Stomach (tissue), 9 donors: ENCODE data around the gene MAGEA11. TPM values are rescaled to one million over a fixed set of nuclear protein-coding genes. Genes with fewer than 3 reads are reported as not detected.
"Not testable (repeated sequence)": the region's sequence is repeated elsewhere in the genome, so short reads cannot be mapped to it uniquely, and the experiment has no call there.

Experiments
- DNase-seq, 2 donors: peaks; one replicate each; pipeline versions ENCODE4 v3.0.0 to v3.0.0-alpha.2; 2013 to 2019
- H3K27ac ChIP-seq, 5 donors: fragments of 200-600 bp in 4 of 5; sonication (generic) in 4 of 5; one replicate each; pipeline ENCODE4 v1.5.1; 2013 to 2019; ENCODE audit warnings: mild to moderate bottlenecking in 1 of 5, moderate library complexity in 1 of 5
- H3K27me3 ChIP-seq, 3 donors: fragments of 200-600 bp; sonication (generic); one replicate each; pipeline ENCODE4 v1.5.1; 2017 to 2019; ENCODE audit warnings: mixed run types in 1 of 3
- H3K36me3 ChIP-seq, 4 donors: fragments of 200-600 bp; sonication (generic); 1 replicate in 3 of 4; 2 replicates in 1 of 4; pipeline ENCODE4 v1.5.1; 2016 to 2019
- H3K4me1 ChIP-seq, 4 donors: fragments of 200-600 bp; sonication (generic); one replicate each; pipeline ENCODE4 v1.5.1; 2016 to 2019
- H3K4me3 ChIP-seq, 4 donors: fragments of 200-600 bp; sonication (generic) in 3 of 4; one replicate each; pipeline ENCODE4 v1.5.1; 2016 to 2019; ENCODE audit warnings: mild to moderate bottlenecking in 1 of 4
- H3K9me3 ChIP-seq, 4 donors: fragments of 200-600 bp; sonication (generic); one replicate each; pipeline ENCODE4 v1.5.1; 2016 to 2019
- EP300 ChIP-seq: sonication (generic); formaldehyde crosslinking; IDR thresholded peaks from one replicate; pipeline ENCODE4 v1.6.1; 2017; ENCODE audit warnings: antibody characterized with exemption
- POLR2A ChIP-seq, 4 donors: fragments of 450-650 bp; IDR thresholded peaks; one replicate each; pipeline ENCODE4 v1.6.1; 2016; ENCODE audit warnings: antibody characterized with exemption in 4 of 4, control low read depth in 2 of 4, mild to moderate bottlenecking in 1 of 4, moderate library complexity in 1 of 4
- POLR2AphosphoS5 ChIP-seq, 3 donors: sonication (generic); formaldehyde crosslinking; IDR thresholded peaks; one replicate each; pipeline ENCODE4 v1.6.1; 2016; ENCODE audit warnings: antibody characterized with exemption in 3 of 3
- WGBS, 5 donors: extraction: QIAGEN DNeasy Blood & Tissue Kit in 3 of 5; methylation state at CpG; one replicate each; pipeline versions ENCODE4 v1.1.5 to v1.1.7; 2013 to 2018; 5-methylcytosine and 5-hydroxymethylcytosine counted together
- intact Hi-C: fragments of 100-400 bp; cut with DNase I; formaldehyde crosslinking; loops from one replicate; pipeline ENCODE4 v1.15.1; 2023; ENCODE audit warnings: low total_unique reads
- polyA plus RNA-seq, 3 donors: library from polyadenylated mRNA; stranded (reverse); fragments of 200-250 nt; gene quantifications; one replicate each; pipeline ENCODE4 v1.2.3, GENCODE V29; 2013
- total RNA-seq, 5 donors: library from RNA; depleted of rRNA; stranded (reverse); fragments of >200 nt; gene quantifications; one replicate each; pipeline versions ENCODE4 v1.1.0 to v1.2.3, GENCODE V29; 2014 to 2016
- TF ChIP-seq, protein P1 (sequence below), 7 experiments: fragments of 450-650 bp in 4 of 7; fragments of 200-600 bp in 3 of 7; sonication (generic) in 3 of 7; IDR thresholded peaks; one replicate each; pipeline ENCODE4 v1.5.1; 2016 to 2019; ENCODE audit warnings: antibody characterized with exemption in 7 of 7, control low read depth in 2 of 7, mild to moderate bottlenecking in 1 of 7
- donor health status: healthy with polysubstance abuse.
- donor health status: Bipolar disorder and iron deficiency.
- donor health status: healthy.

MAGEA11 gene
- total and polyA plus RNA-seq, 8 donors, result not detected

DNA sequence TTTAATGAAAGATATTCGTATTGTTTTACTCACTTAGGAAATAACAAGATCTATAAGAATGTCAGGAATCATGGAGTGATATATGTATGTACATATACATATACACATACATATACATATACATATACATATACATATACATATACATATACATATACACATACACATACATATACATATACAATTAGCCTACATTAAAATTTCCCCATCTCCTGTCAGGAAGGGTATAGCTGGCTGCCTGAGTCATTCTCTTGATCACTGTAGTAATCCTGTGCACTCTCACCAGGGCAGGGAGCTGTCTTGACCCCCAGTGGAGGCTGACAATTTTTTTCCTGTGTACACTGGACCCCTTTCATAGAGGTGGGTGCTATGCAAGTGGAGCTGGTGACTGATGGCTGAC, 23.3 kb upstream of the MAGEA11 start:
- 71 to 100% (median 79%) methylated on average over 1 of the region's 1 CpG for WGBS, 5 donors
- H3K4me3 ChIP-seq, result no peak overlapping the region
- H3K36me3 ChIP-seq, result no peaks in the 10 kb centered on the region
- intact Hi-C loops, result no loop called here
- H3K9me3 ChIP-seq, result peaks cover 0 to 19% (median 9%) of the 10 kb centered on the region in 4 donors
- TF ChIP-seq EP300 (no peak), POLR2A (IDR thresholded peaks at IDR 0.05) (no peak), POLR2AphosphoS5 (IDR thresholded peaks at IDR 0.05) (no peak)
- TF ChIP-seq, protein P1, sequence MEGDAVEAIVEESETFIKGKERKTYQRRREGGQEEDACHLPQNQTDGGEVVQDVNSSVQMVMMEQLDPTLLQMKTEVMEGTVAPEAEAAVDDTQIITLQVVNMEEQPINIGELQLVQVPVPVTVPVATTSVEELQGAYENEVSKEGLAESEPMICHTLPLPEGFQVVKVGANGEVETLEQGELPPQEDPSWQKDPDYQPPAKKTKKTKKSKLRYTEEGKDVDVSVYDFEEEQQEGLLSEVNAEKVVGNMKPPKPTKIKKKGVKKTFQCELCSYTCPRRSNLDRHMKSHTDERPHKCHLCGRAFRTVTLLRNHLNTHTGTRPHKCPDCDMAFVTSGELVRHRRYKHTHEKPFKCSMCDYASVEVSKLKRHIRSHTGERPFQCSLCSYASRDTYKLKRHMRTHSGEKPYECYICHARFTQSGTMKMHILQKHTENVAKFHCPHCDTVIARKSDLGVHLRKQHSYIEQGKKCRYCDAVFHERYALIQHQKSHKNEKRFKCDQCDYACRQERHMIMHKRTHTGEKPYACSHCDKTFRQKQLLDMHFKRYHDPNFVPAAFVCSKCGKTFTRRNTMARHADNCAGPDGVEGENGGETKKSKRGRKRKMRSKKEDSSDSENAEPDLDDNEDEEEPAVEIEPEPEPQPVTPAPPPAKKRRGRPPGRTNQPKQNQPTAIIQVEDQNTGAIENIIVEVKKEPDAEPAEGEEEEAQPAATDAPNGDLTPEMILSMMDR (IDR thresholded peaks at IDR 0.05), result no peak
- no peaks in the 10 kb centered on the region for H3K4me1 ChIP-seq
- no peak overlapping the region for H3K27ac ChIP-seq
- no peak for DNase-seq
- no peaks in the 10 kb centered on the region for H3K27me3 ChIP-seq

- H3K27ac ChIP-seq, result no peak overlapping the region
- no peaks in the 10 kb centered on the region for H3K27me3 ChIP-seq
- WGBS, 5 donors, result 78 to 95% (median 91%) methylated on average over 1 of the region's 1 CpG
- intact Hi-C loops, result no loop called here
- TF ChIP-seq, protein P1 (IDR thresholded peaks at IDR 0.05), result no peak
- TF ChIP-seq EP300 (no peak), POLR2AphosphoS5 (IDR thresholded peaks at IDR 0.05) (no peak), POLR2A (IDR thresholded peaks at IDR 0.05) (no peak)
- no peaks in the 10 kb centered on the region for H3K36me3 ChIP-seq
- H3K4me3 ChIP-seq, result no peak overlapping the region
- no peaks in the 10 kb centered on the region for H3K4me1 ChIP-seq
- peaks cover 0 to 19% (median 9%) of the 10 kb centered on the region in 4 donors for H3K9me3 ChIP-seq
- no peak for DNase-seq
Observed at GRCh38 chrX:149691794-149692193, 20.1 kb upstream of the MAGEA11 start.

GRCh38 chrX:149692686-149693272, 19.1 kb upstream of the MAGEA11 start:
- intact Hi-C loops, DNase-seq, H3K27me3 ChIP-seq, H3K4me1 ChIP-seq, H3K4me3 ChIP-seq, H3K36me3 ChIP-seq, H3K27ac ChIP-seq: not testable (repeated sequence)
- peaks cover 0 to 19% (median 9%) of the 10 kb centered on the region in 4 donors for H3K9me3 ChIP-seq
- WGBS, 5 donors, result 63 to 82% (median 68%) methylated on average over 6 of the region's 6 CpGs

GRCh38 chrX:149699761-149700160, 12.1 kb upstream of the MAGEA11 start:
- no peak overlapping the region for H3K4me3 ChIP-seq
- H3K4me1 ChIP-seq, result no peaks in the 10 kb centered on the region
- no peaks in the 10 kb centered on the region for H3K27me3 ChIP-seq
- no peaks in the 10 kb centered on the region for H3K9me3 ChIP-seq
- intact Hi-C loops, result no loop called here
- DNase-seq, result no peak
- no peaks in the 10 kb centered on the region for H3K36me3 ChIP-seq
- WGBS, 5 donors, result 54 to 80% (median 71%) methylated on average over 2 of the region's 2 CpGs
- H3K27ac ChIP-seq, result no peak overlapping the region
- no peak for TF ChIP-seq POLR2AphosphoS5 (IDR thresholded peaks at IDR 0.05)

GRCh38 chrX:149704664-149705063, 7.2 kb upstream of the MAGEA11 start:
- TF ChIP-seq POLR2A (IDR thresholded peaks at IDR 0.05), result no peak
- TF ChIP-seq, protein P1 (IDR thresholded peaks at IDR 0.05), result no peak
- intact Hi-C loops, result no loop called here
- WGBS, 5 donors, result 72 to 88% (median 84%) methylated on average over 5 of the region's 5 CpGs

More at GRCh38 chrX:149704664-149705063, 7.2 kb upstream of the MAGEA11 start:
- Histone ChIP-seq H3K36me3 (no peaks in the 10 kb centered on the region), H3K27me3 (no peaks in the 10 kb centered on the region), H3K9me3 (no peaks in the 10 kb centered on the region), H3K4me3 (no peak overlapping the region), H3K4me1 (no peaks in the 10 kb centered on the region), H3K27ac (no peak overlapping the region)
- no peak for DNase-seq
